Stimulated activated naive B cell treated with anti-CD40 and anti-IgM and Interleukin-4, amounts not matched to agents 10 μg/mL and 1 μg/mL and 100 μg/mL, for 72 hours (primary cell): Measurements from ENCODE around the gene NFATC1.
"Not testable (repeated sequence)": the region's sequence is repeated elsewhere in the genome, so short reads cannot be mapped to it uniquely, and the experiment has no call there.

Experiments used
- ATAC-seq, 2 donors: fragments of 150-1000 bp; cut with Tn5 transposase; replicated peaks; 2 replicates each; pipeline ENCODE4 v1.10.0; 2021; ENCODE audit warnings: moderate library complexity in 1 of 2
- DNase-seq: peaks from one replicate; pipeline ENCODE4 v3.0.0; 2021
- H3K27ac Mint-ChIP-seq: one replicate; pipeline ENCODE4 v1.8.0; 2022; ENCODE audit warnings: mild to moderate bottlenecking, mixed read lengths
- H3K27me3 Mint-ChIP-seq, 2 donors: one replicate each; pipeline ENCODE4 v1.8.0; 2022; ENCODE audit warnings: mixed read lengths in 2 of 2
- H3K36me3 Mint-ChIP-seq, 2 donors: one replicate each; pipeline ENCODE4 v1.8.0; 2022; ENCODE audit warnings: mixed read lengths in 2 of 2, mild to moderate bottlenecking in 1 of 2
- H3K4me1 Mint-ChIP-seq, 2 donors: one replicate each; pipeline ENCODE4 v1.8.0; 2022; ENCODE audit warnings: mixed read lengths in 2 of 2, mild to moderate bottlenecking in 1 of 2
- H3K4me3 Mint-ChIP-seq, 2 donors: one replicate each; pipeline ENCODE4 v1.8.0; 2022; ENCODE audit warnings: mild to moderate bottlenecking in 2 of 2, mixed read lengths in 2 of 2, moderate library complexity in 1 of 2
- H3K9me3 Mint-ChIP-seq, 2 donors: one replicate each; pipeline ENCODE4 v1.8.0; 2022; ENCODE audit warnings: mixed read lengths in 2 of 2, mild to moderate bottlenecking in 1 of 2

NFATC1 gene

DNA sequence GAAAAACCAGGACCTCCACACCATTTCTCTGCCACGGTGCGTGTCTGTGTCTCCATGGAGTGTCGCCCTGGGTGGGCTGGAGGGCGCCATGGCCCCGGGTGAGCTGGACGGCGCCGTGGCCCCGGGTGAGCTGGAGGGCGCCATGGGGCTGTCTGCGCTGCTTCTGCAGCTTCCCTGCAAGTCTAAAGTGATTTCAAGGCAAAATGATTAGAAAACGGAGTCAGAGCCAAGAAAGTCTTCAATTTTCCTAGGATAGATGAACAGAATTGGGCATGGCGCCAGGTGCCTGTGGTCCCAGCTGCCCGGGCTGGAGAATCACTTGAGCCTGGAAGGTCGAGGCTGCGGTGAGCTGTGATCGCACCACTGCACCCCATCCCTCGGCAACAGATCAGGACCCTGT, 27.7 kb upstream of the NFATC1 start:
- Mint-ChIP-seq H3K4me3 (no peak overlapping the region), H3K27ac (no peak overlapping the region), H3K27me3 (no peaks in the 10 kb centered on the region), H3K4me1 (peaks cover 11 to 23% of the 10 kb centered on the region in 2 donors), H3K36me3 (peaks cover 25 to 42% of the 10 kb centered on the region in 2 donors), H3K9me3 (peaks cover 0 to 3% of the 10 kb centered on the region in 2 donors)
- no peak for DNase-seq
- no peak for ATAC-seq

DNA sequence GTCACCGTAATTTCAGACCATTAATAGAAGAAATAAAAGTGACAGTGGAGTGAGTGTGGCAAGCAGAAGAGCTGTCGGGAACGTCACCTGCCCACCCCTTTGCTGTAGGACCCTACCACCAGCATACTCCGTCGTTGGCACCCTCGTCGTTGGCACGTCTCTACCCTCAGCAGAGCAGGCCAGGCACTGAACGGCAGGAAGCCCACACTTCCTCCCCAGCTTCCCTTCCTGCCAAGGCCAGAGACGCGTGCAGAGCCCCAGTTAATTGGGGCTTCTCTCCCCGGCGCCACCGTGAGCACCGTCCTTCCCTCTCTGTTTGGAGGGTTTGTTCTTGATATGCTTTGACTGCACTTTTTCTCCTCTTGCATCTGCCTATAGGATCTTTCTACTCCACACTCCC, 27.0 kb upstream of the NFATC1 start:
- H3K4me3 Mint-ChIP-seq: no peak overlapping the region
- DNase-seq: no peak
- no peak overlapping the region for H3K27ac Mint-ChIP-seq

DNA sequence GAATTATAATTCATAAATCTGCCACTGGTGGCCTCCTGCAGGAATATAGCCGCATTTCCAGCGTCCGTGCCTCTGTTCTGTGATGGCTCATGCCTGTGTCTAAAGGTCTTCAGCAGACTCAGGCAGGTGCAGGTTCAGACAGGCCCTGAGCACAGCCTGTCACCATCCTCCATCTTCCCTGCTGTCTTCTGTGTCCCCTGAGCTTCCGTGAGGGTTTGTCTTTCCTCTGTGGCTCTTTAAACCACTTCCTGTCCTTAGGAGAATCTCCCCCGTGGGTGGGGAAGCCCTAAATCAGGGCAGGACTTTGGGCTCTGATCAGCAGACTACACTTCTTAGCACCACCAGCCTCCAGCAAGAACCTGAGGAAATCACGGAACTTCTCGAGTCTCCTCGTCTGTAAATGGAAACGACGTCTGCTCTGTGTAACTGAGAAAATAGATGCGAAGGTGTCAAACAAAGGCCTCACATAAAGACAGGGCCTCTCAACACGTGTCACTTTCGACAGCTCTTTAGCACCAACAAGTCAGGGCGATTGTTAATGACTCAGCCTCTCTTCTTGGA, 24.1 kb upstream of the NFATC1 start:
- peaks cover 8 to 25% of the 10 kb centered on the region in 2 donors for H3K36me3 Mint-ChIP-seq
- H3K9me3 Mint-ChIP-seq: no peaks in the 10 kb centered on the region
- peaks cover 15 to 30% of the 10 kb centered on the region in 2 donors for H3K4me1 Mint-ChIP-seq
- H3K27me3 Mint-ChIP-seq: no peaks in the 10 kb centered on the region
- peak; percentile 48 to 69 for ATAC-seq
- H3K4me3 Mint-ChIP-seq: no peak overlapping the region
- no peak for DNase-seq
- no peak overlapping the region for H3K27ac Mint-ChIP-seq

More for the DNA sequence above, 27.0 kb upstream of the NFATC1 start:
- Mint-ChIP-seq H3K27me3 (no peaks in the 10 kb centered on the region), H3K36me3 (peaks cover 19 to 36% of the 10 kb centered on the region in 2 donors), H3K4me1 (peaks cover 11 to 23% of the 10 kb centered on the region in 2 donors), H3K9me3 (no peaks in the 10 kb centered on the region)
- peak in 1 of 2 donors; percentile 31 for ATAC-seq

GRCh38 chr18:79372461-79372860, 23.3 kb upstream of the NFATC1 start:
- H3K27ac Mint-ChIP-seq: no peak overlapping the region
- no peak overlapping the region for H3K4me3 Mint-ChIP-seq
- no peak for ATAC-seq
- H3K27me3 Mint-ChIP-seq: no peaks in the 10 kb centered on the region
- peaks cover 15 to 29% of the 10 kb centered on the region in 2 donors for H3K4me1 Mint-ChIP-seq
- H3K9me3 Mint-ChIP-seq: no peaks in the 10 kb centered on the region
- no peak for DNase-seq
- H3K36me3 Mint-ChIP-seq: peaks cover 8 to 23% of the 10 kb centered on the region in 2 donors

DNA sequence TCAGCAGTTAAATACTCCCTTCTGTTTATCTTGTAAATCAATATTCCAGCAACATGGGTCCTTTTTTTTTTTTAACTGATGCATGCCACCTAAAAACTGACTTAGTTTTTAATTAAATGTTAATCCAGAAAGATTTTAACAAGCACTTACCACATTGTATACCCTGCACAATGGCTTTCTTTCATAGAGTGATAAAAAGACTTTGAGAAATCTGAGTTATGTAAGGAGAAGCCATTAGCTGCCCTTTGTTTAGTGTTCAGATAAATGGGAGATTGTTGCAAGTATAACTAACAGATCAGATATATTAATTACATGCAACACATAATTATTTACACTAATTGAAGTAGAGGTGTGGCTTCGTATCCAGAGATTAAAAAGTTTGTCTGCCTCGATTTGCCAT, 22.7 kb upstream of the NFATC1 start:
- Mint-ChIP-seq H3K36me3 (peaks cover 8 to 21% of the 10 kb centered on the region in 2 donors), H3K27me3 (no peaks in the 10 kb centered on the region), H3K4me3 (no peak overlapping the region), H3K9me3 (no peaks in the 10 kb centered on the region), H3K27ac (no peak overlapping the region), H3K4me1 (peaks cover 13 to 24% of the 10 kb centered on the region in 2 donors)
- ATAC-seq: no peak
- no peak for DNase-seq

- Mint-ChIP-seq H3K36me3 (peaks cover 15 to 24% of the 10 kb centered on the region in 2 donors), H3K4me1 (peaks cover 10 to 18% of the 10 kb centered on the region in 2 donors), H3K27ac (no peak overlapping the region), H3K4me3 (no peak overlapping the region), H3K27me3 (no peaks in the 10 kb centered on the region), H3K9me3 (no peaks in the 10 kb centered on the region)
- DNase-seq (no peak), ATAC-seq (no peak)
Observed at GRCh38 chr18:79373736-79374135, 22.0 kb upstream of the NFATC1 start.

- H3K36me3 Mint-ChIP-seq: peaks cover 18 to 25% of the 10 kb centered on the region in 2 donors
- H3K4me3 Mint-ChIP-seq: no peak overlapping the region
- no peaks in the 10 kb centered on the region for H3K9me3 Mint-ChIP-seq
- ATAC-seq: peak; percentile 79 to 80
- peak; percentile 46 for DNase-seq
- no peaks in the 10 kb centered on the region for H3K27me3 Mint-ChIP-seq
- peaks cover 16 to 21% of the 10 kb centered on the region in 2 donors for H3K4me1 Mint-ChIP-seq
- no peak overlapping the region for H3K27ac Mint-ChIP-seq
Observed at GRCh38 chr18:79374408-79375171, 21.1 kb upstream of the NFATC1 start.

- Mint-ChIP-seq H3K4me1 (peaks cover 16 to 25% of the 10 kb centered on the region in 2 donors), H3K36me3 (peaks cover 18 to 23% of the 10 kb centered on the region in 2 donors), H3K9me3 (no peaks in the 10 kb centered on the region), H3K4me3 (no peak overlapping the region), H3K27ac (no peak overlapping the region), H3K27me3 (no peaks in the 10 kb centered on the region)
- DNase-seq (no peak), ATAC-seq (no peak)
Observed at GRCh38 chr18:79375441-79376154, 20.1 kb upstream of the NFATC1 start.

- H3K9me3 Mint-ChIP-seq, H3K27me3 Mint-ChIP-seq, ATAC-seq, DNase-seq, H3K27ac Mint-ChIP-seq, H3K4me3 Mint-ChIP-seq: not testable (repeated sequence)
- H3K4me1 Mint-ChIP-seq: peaks cover 13 to 26% of the 10 kb centered on the region in 2 donors
- H3K36me3 Mint-ChIP-seq: peaks cover 19 to 23% of the 10 kb centered on the region in 2 donors
Observed at GRCh38 chr18:79376661-79377060, 19.1 kb upstream of the NFATC1 start.

- Mint-ChIP-seq H3K4me1 (peaks cover 11 to 24% of the 10 kb centered on the region in 2 donors), H3K36me3 (peaks cover 17 to 23% of the 10 kb centered on the region in 2 donors), H3K27ac (no peak overlapping the region), H3K27me3 (no peaks in the 10 kb centered on the region), H3K9me3 (no peaks in the 10 kb centered on the region), H3K4me3 (no peak overlapping the region)
- no peak for DNase-seq
- ATAC-seq: no peak
Observed at GRCh38 chr18:79377187-79377891, 18.4 kb upstream of the NFATC1 start.

DNA sequence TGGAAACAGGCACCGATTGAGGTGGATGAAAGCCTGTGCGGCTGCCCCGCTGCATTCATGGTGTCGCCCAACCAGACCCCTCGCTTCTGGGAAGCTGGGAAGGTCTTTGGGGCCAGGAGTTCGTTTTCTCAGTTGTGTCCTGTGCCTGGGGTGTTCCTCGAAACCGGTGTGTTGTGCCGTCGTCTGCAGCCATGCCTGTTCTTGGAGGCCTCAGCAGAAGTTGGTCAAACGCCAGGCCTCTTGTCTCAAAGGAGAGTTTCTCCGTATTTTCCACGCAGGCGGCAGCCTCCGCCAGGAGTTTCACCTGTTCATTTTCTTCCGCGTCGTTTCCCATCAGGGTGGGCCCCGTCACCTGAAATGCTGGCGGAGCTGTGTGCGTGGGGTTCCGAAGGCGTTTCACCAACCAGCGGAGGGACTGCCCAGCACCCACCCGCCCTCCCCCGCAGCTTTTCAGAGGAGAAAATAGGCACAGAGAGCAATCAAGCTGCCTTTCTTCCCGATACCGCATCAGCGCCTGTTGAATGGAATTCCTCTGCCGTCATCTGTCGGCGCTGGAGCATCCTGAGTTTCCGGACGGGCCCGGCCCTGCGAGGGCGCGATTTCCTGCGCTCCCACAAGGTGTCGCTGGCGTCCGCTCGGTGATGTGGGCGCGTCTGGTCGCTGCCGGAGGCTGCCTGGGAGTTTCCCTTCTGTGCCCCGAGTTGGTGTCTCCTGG, 17.0 kb upstream of the NFATC1 start:
- peak; percentile 78 to 81 for ATAC-seq
- Mint-ChIP-seq H3K9me3 (no peaks in the 10 kb centered on the region), H3K27ac (no peak overlapping the region), H3K36me3 (peaks cover 17 to 23% of the 10 kb centered on the region in 2 donors), H3K4me3 (peak overlapping the region in 1 of 2 donors; percentile 39), H3K4me1 (peaks cover 11 to 24% of the 10 kb centered on the region in 2 donors), H3K27me3 (no peaks in the 10 kb centered on the region)
- peak; percentile 66 for DNase-seq

DNA sequence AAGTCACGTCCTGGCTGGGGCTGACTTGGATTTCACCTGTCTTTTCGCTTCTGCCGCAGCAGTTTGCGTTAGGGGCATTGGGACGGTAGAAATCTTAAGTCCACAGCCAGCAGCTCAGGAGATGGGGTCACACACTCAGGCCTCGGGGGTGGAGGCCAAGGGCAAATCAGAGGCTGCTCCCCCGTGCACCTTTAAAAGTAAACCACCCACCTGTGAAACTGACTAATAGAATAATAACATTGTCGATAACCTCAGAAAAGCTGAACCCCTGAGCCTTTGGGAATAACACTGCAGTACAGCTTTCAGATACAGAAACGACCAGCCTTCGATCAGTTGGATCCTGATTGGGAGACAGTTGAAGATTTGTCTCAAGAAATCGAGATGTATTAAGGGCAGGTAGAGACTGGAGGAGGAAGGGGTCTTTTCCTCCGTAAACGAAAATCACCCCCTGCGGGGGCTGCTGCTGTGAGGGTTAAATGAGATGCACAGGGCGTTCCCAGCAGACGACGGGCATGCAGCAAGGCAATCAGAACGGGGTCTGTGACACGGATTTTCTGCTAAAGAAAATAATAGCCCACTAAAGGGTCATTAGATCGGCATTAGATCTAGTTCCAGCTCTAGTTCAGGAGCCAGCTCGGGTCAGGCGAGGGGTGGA, 16.4 kb upstream of the NFATC1 start:
- no peak overlapping the region for H3K27ac Mint-ChIP-seq
- no peaks in the 10 kb centered on the region for H3K27me3 Mint-ChIP-seq
- peaks cover 16 to 30% of the 10 kb centered on the region in 2 donors for H3K4me1 Mint-ChIP-seq
- no peak for DNase-seq
- no peak for ATAC-seq
- H3K36me3 Mint-ChIP-seq: peaks cover 17 to 18% of the 10 kb centered on the region in 2 donors
- H3K4me3 Mint-ChIP-seq: peak overlapping the region in 1 of 2 donors; percentile 39
- no peaks in the 10 kb centered on the region for H3K9me3 Mint-ChIP-seq
